Type B pancreatic cell (in vitro differentiated cells): ENCODE measurements around the gene CTSA. TPM values are rescaled to one million over a fixed set of nuclear protein-coding genes. Genes with fewer than 3 reads are reported as not detected.

ENCODE experiments used
- DNase-seq: peaks from one replicate; pipeline ENCODE4 v3.0.0; 2021; ENCODE audit warnings: mixed read lengths; ENCODE audit not compliant: unreplicated experiment; ENCODE audit errors: extremely low spot score
- H3K27ac Mint-ChIP-seq: 2 replicates; pipeline ENCODE4 v1.8.0; 2021; ENCODE audit warnings: mild to moderate bottlenecking, mixed read lengths
- H3K27me3 Mint-ChIP-seq: 2 replicates; pipeline ENCODE4 v1.8.0; 2021; ENCODE audit warnings: mixed read lengths
- H3K36me3 Mint-ChIP-seq: 2 replicates; pipeline ENCODE4 v1.8.0; 2021; ENCODE audit warnings: mixed read lengths
- H3K4me1 Mint-ChIP-seq: one replicate; pipeline ENCODE4 v1.8.0; 2021; ENCODE audit warnings: mixed read lengths; ENCODE audit not compliant: unreplicated experiment
- H3K4me3 Mint-ChIP-seq: 2 replicates; pipeline ENCODE4 v1.8.0; 2021; ENCODE audit warnings: mild to moderate bottlenecking, mixed read lengths
- H3K9me3 Mint-ChIP-seq: 2 replicates; pipeline ENCODE4 v1.8.0; 2021; ENCODE audit warnings: mixed read lengths
- CTCF ChIP-seq: fragments of 200-600 bp; sonication (generic); conservative IDR thresholded peaks from 2 replicates; pipeline ENCODE4 v1.5.0; 2021; ENCODE audit warnings: antibody characterized with exemption, mild to moderate bottlenecking
- total RNA-seq: library from RNA; stranded (reverse); gene quantifications from 2 replicates; pipeline ENCODE4 v1.2.1, GENCODE V29; 2021; ENCODE audit warnings: low replicate concordance

CTSA gene
- total RNA-seq, 1 donor from 2014 or later: 142 TPM

GRCh38 chr20:45853484-45853883 is 37.7 kb upstream of the CTSA start:
- no peak overlapping the region for H3K27ac Mint-ChIP-seq
- H3K4me3 Mint-ChIP-seq: peak overlapping the region; percentile 19
- peaks cover 15% of the 10 kb centered on the region for H3K4me1 Mint-ChIP-seq
- no peaks in the 10 kb centered on the region for H3K9me3 Mint-ChIP-seq
- H3K36me3 Mint-ChIP-seq: no peaks in the 10 kb centered on the region
- DNase-seq: no peak
- H3K27me3 Mint-ChIP-seq: no peaks in the 10 kb centered on the region
- no peak for TF ChIP-seq CTCF

- no peak for TF ChIP-seq CTCF
- Mint-ChIP-seq H3K9me3 (no peaks in the 10 kb centered on the region), H3K4me3 (peak within 1 kb of the TSS; percentile 96), H3K36me3 (no peaks in the 10 kb centered on the region), H3K27me3 (no peaks in the 10 kb centered on the region), H3K4me1 (peaks cover 25% of the 10 kb centered on the region), H3K27ac (peak within 1 kb of the TSS; percentile 90)
- peak; percentile 93 for DNase-seq
These were observed 33.8 kb upstream of the CTSA start, which contains the start of the genes ACOT8 and ZSWIM3 for GRCh38 chr20:45857114-45857881. ACOT8 (minus strand) TSS chr20:45857392; CDS start chr20:45857315, 77 bp downstream. ZSWIM3 (plus strand) TSS chr20:45857614; CDS start chr20:45857826, 212 bp downstream.

- Mint-ChIP-seq H3K27me3 (no peaks in the 10 kb centered on the region), H3K9me3 (no peaks in the 10 kb centered on the region), H3K4me3 (peak overlapping the region; percentile 96), H3K27ac (peak overlapping the region; percentile 90), H3K4me1 (peaks cover 25% of the 10 kb centered on the region), H3K36me3 (no peaks in the 10 kb centered on the region)
- DNase-seq: no peak
- TF ChIP-seq CTCF: no peak
These were observed 33.3 kb upstream of the CTSA start for GRCh38 chr20:45857882-45858216.

- H3K4me3 Mint-ChIP-seq: no peak overlapping the region
- H3K27ac Mint-ChIP-seq: no peak overlapping the region
- H3K9me3 Mint-ChIP-seq: no peaks in the 10 kb centered on the region
- no peak for TF ChIP-seq CTCF
- no peaks in the 10 kb centered on the region for H3K27me3 Mint-ChIP-seq
- peaks cover 31% of the 10 kb centered on the region for H3K4me1 Mint-ChIP-seq
- H3K36me3 Mint-ChIP-seq: peaks cover 4% of the 10 kb centered on the region
- no peak for DNase-seq
These were observed 31.2 kb upstream of the CTSA start for GRCh38 chr20:45859916-45860315.

GRCh38 chr20:45860560-45861220 is 30.4 kb upstream of the CTSA start:
- peak overlapping the region; percentile 27 for H3K4me3 Mint-ChIP-seq
- peak overlapping the region; percentile 7 for H3K27ac Mint-ChIP-seq
- H3K9me3 Mint-ChIP-seq: no peaks in the 10 kb centered on the region

More at GRCh38 chr20:45860560-45861220, 30.4 kb upstream of the CTSA start:
- Mint-ChIP-seq H3K27me3 (no peaks in the 10 kb centered on the region), H3K36me3 (peaks cover 4% of the 10 kb centered on the region), H3K4me1 (peaks cover 31% of the 10 kb centered on the region)
- DNase-seq: no peak
- TF ChIP-seq CTCF: no peak
